ENCODE results near the gene PACC1. TPM values are rescaled to one million over a fixed set of nuclear protein-coding genes. Genes with fewer than 3 reads are reported as not detected.

The PACC1 gene
- total and polyA plus RNA-seq, 10 of the 15 experiments (the other 5 are each of a cell fraction or from before 2014, with no cell fraction given), result 16.1 to 29.7 (median 19.3) TPM

GRCh38 chr1:212381397-212382035 lies 33.2 kb downstream of the PACC1 start:
- Histone ChIP-seq H3K4me2 (ENCODE audit: control insufficient read depth, insufficient read depth) (no peak overlapping the region), H4K20me1 (ENCODE audit: control insufficient read depth, insufficient read depth) (no peaks in the 10 kb centered on the region), H3K4me3 (no peak overlapping the region), H2AFZ (ENCODE audit: control insufficient read depth, low read depth, low read length) (no peak overlapping the region), H3K79me2 (ENCODE audit: control insufficient read depth, insufficient read depth, low read length) (no peaks in the 10 kb centered on the region), H3K27me3 (replicated peaks in 1 of 2; ENCODE audit: control insufficient read depth in 2 of 2, insufficient read depth in 2 of 2, low read length in 1 of 2) (no peaks in the 10 kb centered on the region), H3K27ac (ENCODE audit: control insufficient read depth, insufficient read depth) (no peak overlapping the region), H3K9me3 (replicated peaks; ENCODE audit: control insufficient read depth, insufficient read depth, low read length) (no peaks in the 10 kb centered on the region), H3K4me1 (ENCODE audit: control insufficient read depth, insufficient read depth, low read length) (no peaks in the 10 kb centered on the region), H3K36me3 (ENCODE audit: control insufficient read depth in 2 of 2, insufficient read depth in 2 of 2, low read length in 1 of 2) (peaks cover 25 to 57% of the 10 kb centered on the region in 2 experiments; a peak in 3 of 4 replicates), H3K9ac (ENCODE audit: control insufficient read depth, insufficient read depth, low read length) (no peak overlapping the region)
- whole genome bisulfite sequencing (ENCODE audit: insufficient coverage, insufficient replicate concordance, low lambda C conversion rate, missing lambda C conversion rate), result 78% methylated on average over 4 of the region's 4 CpGs
- no TSS peak for BruUV-seq (replicated peaks)
- ChIA-PET RAD21 (ENCODE audit: unreplicated experiment) (no interaction called here), CTCF (interaction anchor here (0.6 to 7.3 kb wide), 2 partner anchors 74 to 75 kb away, joined by 4 to 60 read pairs; no protein-coding TSS in a partner anchor), SMC1A (ENCODE audit: uncharacterized antibody, unreplicated experiment) (no interaction called here), POLR2A (no interaction called here)
- in situ Hi-C loops (cut with MboI), result no loop called here
- no peak for TF ChIP-seq KLF5 (IDR thresholded peaks at IDR 0.05; ENCODE audit: partially characterized antibody)
- no peak for TF ChIP-seq E4F1 (IDR thresholded peaks at IDR 0.05; ENCODE audit: borderline replicate concordance, partially characterized antibody)
- TF ChIP-seq STAT1 (conservative IDR thresholded peaks at IDR 0.05), result no peak
- no peak for TF ChIP-seq WRNIP1 (IDR thresholded peaks at IDR 0.05; ENCODE audit: borderline replicate concordance, low read depth, low read length)
- no peak for TF ChIP-seq MYC (IDR thresholded peaks at IDR 0.05; ENCODE audit: insufficient read depth, insufficient read length, insufficient replicate concordance, low read length, severe bottlenecking)
- TF ChIP-seq EZH2 (IDR thresholded peaks at IDR 0.05; ENCODE audit: borderline replicate concordance, control insufficient read depth, low read depth, low read length), result no peak
- no peak for TF ChIP-seq CREM (IDR thresholded peaks at IDR 0.05; ENCODE audit: low read depth)
- TF ChIP-seq MEF2B (IDR thresholded peaks at IDR 0.05; ENCODE audit: partially characterized antibody, poor library complexity, severe bottlenecking), result no peak
- DNase-seq (ENCODE audit: low read depth, low spot score), result no peak
- no peak for ATAC-seq
- intact Hi-C loops (cut with micrococcal nuclease; ENCODE audit: unreplicated experiment), result no loop called here
- no peak for FAIRE-seq
